Measurements from ENCODE around the gene PRKAR2A.
"Not testable (repeated sequence)": the region's sequence is repeated elsewhere in the genome, so short reads cannot be mapped to it uniquely, and the experiment has no call there.

PRKAR2A gene

DNA sequence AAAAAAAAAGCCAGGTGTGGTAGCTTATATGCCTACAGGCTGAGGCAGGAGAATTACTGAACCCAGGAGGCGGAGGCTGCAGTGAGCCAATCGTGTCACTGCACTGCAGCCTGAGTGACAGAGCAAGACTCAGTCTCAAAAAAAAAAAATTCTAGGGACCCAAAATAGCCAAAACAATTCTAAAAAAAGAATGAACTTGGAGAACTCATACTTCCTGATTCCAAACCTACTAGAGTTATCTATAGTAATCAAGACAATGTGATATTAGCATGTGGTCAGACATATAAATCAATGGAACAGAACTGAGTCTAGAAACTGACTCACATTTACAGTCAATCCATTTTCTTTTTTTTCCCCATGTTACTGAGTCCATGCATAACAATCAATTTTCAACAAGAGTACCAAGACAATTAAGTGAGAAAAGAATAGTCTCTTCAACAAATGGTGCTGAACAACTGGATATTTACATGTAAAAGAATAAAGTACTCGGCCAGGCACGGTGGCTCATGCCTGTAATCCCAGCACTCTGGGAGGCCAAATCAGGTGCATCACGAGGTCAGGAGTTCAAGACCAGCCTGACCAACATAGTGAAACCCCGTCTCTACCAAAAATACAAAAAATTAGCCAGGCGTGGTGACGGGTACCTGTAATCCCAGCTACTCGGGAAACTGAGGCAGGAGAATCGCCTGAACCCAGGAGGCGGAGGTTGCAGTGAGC, 11.9 kb downstream of the PRKAR2A start:
- no peak for DNase-seq

DNA sequence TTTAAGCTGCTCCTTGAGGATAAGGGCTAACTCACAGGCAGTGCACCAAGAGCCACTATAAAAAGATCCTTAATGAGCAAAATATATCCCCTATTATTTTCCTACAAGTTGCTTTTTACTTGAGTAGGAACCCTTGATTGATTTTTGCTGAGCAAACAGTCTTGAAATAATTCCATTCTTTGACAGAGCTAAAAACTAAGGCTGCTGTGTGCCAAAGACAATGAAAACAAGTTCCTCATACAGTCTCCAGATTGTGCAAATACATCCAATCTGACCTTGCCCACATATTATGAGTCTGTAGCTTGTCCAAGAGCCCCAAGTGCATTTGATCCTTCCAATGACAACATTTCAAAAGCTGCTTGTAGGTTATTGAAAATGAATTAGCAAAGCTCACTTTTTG, 15.0 kb downstream of the PRKAR2A start:
- DNase-seq, result no peak

DNA sequence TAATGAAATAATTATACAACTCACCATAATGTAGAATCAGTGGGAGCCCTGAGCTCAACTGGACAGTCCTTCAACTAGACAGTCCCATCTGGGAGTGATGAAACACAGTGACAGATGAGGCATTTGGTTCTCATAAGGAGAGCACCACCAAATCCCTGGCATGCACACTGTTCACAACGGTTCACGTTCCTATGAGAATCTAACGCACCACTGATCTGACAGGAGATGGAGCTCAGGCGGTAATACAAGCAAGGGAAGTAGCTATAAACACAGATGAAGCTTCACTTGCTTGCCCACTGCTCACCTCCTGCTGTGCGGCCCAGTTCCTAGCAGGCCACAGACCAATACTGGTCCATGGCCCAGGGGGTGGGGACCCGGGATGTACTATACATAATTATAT, 17.0 kb downstream of the PRKAR2A start:
- no peak for DNase-seq

DNA sequence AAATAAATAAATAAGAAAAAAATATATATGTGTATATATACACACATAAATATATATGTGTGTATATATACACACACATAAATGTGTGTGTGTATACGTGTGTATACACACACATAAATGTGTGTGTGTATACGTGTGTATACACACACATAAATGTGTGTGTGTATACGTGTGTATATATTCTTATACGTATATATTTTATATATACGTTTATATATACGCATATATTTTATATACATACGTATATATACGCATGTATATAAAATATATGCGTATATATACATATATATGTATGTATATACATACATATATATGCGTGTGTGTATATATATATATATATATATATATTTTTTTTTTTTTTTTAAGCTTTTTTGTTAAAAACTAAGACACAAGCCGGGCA, 18.1 kb downstream of the PRKAR2A start:
- DNase-seq, result not testable (repeated sequence)

DNA sequence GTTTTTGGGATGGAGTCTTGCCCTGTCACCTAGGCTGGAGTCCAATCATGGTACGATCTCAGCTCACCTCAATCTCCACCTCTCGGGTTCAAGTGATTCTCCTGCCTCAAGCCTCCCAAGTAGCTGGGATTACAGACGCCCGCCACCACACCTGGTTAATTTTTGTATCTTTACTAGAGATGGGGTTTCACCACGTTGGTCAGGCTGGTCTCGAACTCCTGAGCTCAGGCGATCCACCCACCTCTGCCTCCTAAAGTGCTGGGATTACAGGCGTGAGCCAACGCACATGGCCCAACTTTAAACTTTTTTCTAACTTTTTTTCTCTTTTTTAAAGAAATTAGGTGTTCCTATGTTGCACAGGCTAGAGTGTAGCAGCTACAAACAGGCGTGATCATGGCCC, 19.8 kb downstream of the PRKAR2A start:
- not testable (repeated sequence) for DNase-seq

DNA sequence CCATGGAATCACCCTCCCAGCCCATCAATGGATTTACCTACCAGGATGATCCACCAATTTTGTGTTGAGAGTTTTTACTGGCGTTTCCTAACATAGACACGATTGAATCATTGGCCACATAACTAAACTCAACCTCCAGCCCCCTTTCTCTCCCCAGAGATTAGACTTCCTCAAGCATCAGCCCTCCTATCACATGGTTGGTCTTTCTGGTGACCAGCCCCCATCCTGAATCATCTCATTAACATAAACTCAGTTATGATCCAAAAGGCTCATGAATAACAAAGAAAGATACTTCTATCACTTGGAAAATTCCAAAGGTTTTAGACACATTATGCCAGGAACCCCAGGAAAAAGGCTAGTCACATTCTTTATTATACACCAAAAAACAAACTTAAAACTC, 21.2 kb downstream of the PRKAR2A start:
- no peak for DNase-seq

DNA sequence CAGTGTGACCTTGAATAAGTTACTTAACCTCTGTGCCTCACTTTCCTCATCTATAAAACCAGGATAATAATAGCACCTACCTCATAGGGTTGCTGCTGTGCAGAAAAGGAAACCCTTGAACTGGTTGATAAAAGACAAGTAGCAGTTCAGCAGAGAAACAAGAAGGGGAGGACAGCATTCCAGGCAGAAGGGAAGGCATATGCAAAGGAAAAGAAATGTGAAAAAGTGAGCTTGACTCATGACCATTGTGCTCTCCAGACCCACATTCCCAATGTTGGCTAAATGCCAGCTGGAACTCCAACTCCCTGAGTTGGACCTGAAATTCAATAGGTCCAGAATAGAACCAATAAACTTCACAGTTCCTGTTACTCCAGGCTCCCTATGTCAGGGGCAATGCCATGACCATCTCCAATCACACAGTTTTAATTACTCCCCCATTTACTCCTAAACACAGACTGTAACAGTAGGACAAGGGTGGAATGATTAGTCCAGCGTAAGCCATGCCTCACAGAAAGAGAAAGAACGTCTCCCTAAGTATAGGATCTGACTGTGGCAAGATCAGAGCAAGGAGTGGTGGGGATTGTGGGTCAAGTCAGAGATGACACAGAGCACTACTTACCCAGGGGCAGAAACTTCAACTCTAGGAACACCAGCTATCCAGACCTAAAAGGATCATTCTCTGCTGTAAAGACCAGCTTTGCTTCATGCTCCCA, 26.9 kb downstream of the PRKAR2A start:
- DNase-seq, result no peak

DNA sequence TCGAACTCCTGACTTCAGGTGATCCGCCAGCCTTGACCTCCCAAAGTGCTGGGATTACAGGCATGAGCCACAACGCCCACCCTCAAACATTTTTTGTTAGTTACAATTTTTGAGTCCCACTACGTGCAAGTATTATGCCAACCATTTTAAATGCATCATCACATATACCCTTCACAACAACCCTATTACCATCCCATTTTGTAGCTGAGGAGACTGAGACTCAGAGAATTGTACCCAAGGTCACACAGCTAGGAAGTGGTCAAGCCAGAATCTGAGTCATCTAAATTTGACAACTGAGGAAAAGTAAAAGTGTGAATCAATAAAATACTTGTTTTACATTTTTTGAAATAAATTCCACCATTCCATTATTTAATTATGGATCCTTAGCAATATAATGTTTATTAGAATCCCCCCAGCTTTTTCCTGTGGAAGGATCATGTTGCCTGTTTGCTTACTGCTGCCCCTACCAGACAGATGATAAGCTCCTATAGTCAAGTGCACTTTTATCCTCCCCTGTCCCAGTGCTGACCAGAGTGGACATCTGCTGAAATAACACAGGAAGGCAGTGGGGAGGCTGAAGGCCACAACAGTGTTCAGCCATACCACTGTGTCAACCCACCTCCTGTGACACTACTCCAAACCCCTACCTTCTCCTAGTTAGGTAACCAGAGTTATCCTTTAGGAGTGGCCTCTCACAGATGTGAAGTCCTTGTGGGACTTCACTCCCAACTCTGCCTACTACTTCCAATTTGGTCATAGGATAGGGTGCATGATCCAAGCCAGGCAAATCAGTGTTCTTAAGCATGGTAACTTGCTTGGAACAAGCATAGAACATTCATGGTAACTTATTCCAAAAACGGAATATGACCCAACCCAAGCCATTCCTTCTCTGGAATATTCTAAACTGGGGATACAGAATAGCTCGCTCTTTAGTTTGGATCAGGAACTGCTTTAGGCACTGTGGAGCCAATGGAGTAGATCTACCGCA, 28.1 kb downstream of the PRKAR2A start:
- DNase-seq, result no peak

DNA sequence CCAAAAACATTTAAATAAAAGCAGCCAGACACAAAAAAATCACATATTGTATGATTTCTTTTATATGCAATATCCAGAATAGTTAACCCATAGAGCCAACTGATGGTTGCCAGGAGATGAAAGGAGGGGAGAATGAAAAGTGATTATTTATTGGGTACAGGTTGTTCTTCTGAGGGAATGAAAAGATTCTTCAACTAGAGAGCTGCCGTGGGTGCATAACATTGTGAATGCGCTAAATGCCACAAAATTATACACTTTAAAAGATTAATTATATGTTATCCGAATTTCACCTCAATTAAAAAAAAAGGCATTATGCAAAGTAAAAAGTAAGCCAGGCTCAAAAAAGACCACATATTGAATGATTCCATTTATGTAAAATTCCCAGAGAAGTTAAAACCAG, 36.1 kb downstream of the PRKAR2A start:
- DNase-seq, result no peak

DNA sequence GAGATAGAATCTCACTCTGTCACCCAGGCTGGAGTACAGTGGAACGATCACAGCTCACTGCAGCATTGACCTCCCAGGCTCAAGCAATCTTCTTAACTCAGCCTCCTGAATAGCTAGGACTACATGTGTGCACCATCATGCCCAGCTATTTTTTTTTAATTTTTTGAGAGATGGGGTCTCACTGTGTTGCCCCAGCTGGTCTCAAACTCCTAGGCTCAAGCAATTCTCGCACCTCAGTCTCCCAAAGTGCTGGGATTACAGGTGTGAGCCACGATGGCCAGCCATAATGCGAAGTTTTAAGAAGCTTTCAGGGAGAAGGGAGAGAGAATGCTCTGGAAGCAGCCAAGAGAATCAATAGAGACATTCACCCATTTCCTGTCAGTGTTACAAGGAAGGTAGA, 42.7 kb downstream of the PRKAR2A start:
- DNase-seq, result no peak

DNA sequence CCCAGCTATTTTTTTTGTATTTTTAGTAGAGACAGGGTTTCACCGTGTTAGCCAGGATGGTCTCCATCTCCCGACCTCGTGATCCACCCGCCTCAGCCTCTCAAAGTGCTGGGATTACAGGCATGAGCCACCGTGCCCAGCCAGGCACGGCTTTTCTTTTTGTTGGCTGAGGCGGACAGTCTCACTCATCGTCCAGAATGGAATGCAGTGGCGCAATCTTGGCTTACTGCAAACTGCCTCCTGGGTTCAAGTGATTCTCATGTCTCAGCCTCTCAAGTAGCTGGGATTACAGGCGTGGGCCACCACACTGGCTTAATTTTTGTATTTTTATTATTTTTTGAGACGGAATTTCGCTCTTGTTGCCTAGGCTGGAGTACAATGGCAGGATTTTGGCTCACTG, 46.8 kb downstream of the PRKAR2A start:
- not testable (repeated sequence) for DNase-seq

DNA sequence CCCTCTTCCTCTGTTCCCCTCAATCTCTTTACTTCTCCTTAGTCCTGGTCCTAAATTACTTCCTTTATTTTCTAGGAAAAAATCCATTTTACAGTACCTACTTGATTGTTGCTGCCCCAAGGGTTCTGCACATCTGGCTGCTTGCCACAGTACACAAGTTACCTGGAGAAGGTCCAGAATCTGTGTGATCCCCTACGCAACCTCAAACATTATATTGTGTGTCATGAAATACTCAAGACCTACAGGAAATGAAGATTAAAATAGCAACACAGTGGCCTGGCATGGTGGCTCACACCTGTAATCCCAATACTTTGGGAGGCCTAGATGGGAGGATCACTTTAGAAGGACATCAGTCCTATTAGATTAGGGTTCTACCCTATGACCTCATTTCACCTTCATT, 48.7 kb downstream of the PRKAR2A start:
- DNase-seq, result no peak

DNA sequence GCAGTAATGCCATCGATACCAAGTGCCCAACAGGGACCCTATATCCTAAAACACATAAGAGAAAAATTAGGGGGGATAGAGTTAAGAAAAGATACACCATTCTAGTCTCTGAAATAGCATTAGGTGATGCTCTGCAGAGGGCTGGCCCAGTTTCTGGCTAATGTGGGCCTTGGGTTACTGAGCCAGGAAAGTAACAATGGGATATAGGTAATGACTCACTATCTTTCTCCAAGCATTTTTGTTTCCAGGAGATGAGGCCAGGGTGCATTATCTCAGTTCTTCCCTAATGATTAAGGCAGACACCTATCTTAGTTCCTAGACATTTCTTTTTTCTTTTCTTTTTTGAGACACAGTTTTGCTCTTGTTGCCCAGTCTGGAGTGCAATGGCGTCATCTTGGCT, 50.0 kb downstream of the PRKAR2A start:
- no peak for DNase-seq

DNA sequence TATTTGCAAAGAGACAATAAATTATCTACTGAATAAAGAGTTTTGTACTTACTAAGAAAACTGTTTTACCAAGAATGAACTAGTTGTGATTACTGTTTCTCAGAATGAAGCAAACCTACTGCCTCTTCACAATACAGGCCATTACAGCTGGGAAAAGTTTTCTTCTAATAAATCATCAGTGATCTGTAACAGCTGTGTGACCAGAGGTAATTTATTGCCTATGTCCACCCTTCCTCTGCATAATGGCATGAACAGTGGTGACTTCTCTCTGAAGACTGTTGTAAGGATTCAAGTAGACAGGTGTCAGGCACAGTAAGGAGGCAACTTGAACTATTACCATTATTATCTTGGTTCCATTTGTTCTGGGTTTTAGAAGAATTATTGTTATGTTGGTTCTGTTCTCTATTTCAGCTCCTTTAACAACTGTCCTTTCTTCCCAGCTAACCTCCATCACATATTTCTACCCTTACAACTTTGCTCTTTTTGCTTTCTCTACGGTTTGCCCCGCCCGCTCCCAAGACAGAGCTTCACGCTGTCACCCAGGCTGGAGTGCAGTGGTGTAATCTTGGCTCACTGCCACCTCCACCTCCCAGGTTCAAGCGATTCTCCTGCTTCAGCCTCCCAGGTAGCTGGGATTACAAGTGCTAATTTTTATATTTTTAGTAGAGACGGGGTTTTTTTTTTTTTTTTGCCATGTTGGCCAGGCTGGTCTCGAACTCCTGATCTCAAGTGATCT, 51.5 kb downstream of the PRKAR2A start:
- no peak for DNase-seq

DNA sequence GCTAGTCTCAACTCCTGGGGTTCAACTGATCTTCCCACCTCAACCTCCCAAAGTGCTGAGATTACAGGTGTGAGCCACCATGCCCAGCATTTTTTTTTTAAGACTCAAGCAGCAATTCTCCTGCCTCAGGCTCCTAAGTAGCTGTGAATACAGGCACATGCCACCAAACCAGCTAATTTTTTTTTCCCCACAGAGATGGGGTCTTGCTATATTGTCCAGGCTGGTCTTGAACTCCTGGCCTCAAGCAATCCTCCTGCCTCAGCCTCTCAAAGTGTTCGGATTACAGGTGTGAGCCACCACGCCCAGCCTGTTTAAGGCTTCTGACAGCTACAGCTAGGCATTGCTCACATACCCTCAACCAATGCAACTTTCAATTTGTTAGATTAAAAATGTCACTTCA, 54.2 kb downstream of the PRKAR2A start:
- DNase-seq, result not testable (repeated sequence)

DNA sequence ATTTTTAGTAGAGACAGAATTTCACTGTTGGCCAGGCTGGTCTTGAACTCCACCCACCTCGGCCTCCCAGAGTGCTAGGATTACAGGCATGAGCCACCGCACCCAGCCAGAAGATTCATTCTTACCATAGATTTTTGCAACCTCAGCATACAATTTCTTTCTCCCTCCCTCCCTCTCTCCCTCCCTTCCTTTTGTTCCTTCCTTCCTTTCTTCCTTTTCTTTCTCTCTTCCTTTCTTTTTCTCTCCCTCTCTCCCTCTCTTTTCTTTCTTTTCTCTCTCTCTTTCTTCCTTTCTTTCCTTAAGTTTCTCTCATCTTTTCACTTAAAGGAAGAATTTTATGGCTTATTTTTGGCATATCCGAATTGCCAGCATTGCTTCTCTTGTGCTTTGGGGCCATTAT, 58.0 kb downstream of the PRKAR2A start:
- DNase-seq, result no peak

DNA sequence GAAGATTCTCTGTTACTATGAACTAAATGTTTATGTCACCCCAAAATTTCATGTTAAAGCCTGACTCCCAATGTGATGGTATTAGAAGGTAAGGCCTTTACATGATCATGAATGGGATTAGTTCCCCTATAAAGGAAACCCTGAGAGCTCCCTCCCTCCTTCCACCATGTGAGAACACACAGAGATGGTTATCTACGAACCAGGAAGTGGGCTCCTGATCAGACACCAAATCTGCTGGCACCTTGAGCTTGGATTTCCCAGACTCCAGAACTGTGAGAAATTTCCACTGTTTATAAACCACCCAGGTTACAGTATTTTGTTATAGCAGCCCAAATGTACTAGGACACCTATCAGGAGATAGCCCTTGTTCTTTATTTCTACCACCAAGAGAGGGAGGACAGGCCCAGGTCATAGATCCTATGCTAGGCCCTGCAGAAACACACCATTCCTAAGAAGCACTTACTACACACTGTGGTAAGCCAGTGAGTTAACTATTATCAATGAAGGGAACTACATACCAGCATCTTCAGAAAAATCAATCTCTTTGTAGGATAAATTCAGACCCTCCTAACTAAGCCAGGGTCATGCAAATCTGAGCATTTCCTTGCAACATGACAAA, 59.0 kb downstream of the PRKAR2A start:
- no peak for DNase-seq

DNA sequence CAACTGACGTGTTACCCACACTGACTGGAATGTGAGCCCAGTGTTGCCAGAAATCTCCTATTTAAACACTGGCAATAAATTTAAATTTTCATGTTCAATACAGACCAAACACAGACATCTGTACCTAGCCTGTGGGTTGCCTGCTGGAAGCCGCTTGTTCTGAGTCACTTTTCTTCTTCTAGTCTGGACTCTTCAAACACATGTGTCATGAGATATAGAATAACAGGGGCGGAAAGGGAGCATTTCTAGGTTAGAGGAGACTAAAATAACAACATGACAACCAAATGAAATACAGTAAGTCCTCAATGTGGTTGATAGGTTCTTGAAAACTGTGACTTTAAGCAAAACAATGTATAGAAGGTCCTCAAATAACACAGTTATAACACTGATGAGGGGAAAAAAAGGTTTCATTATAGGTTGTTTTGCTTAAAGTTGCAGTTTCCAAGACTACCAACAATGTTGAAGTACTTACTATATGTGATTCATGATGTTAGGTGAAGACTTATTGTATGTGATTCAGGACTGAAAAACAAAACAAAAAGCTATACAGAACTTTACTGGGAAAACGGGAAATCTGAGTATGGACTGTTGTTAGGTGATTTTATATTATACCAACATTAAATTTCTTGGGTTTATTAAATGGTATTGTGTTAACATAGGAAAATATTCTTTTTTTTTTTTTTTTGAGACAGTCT, 63.1 kb downstream of the PRKAR2A start:
- DNase-seq, result no peak

DNA sequence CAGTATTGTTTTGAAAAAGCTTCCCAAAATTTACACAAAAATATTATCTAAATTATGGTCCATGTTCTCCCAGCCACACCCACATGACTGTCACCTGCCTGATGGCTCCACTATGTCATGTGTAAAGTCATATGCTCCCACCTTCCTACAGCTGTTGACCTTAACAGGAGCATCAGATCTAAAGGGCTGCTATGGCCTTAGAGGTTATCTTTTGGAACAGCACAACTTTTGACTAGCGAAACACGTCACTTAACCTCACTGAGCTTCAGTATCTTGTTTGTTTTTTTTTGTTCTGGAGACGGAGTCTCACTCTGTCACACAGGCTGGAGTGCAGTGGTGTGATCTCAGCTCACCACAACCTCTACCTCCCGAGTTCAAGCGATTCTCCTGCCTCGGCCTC, 64.4 kb downstream of the PRKAR2A start:
- DNase-seq, result no peak

DNA sequence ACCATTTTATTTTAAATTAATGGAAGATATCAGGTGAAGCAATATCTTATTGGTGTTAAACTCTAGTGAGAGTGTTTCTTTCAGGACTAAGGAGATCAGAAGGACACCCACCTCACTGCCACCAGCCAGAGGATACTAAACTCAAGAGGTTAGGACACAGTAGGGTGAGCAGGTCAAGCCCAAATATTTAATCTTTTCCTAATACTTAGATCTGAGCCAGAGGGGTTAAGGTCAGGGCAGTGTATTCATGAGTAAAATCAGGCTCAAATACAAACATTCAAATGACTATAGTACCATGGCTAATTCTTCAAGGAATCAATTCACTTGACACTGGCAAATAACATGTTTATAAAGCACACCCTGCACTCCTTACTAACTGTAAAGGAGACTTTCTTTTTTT, 65.6 kb downstream of the PRKAR2A start:
- DNase-seq, result no peak

DNA sequence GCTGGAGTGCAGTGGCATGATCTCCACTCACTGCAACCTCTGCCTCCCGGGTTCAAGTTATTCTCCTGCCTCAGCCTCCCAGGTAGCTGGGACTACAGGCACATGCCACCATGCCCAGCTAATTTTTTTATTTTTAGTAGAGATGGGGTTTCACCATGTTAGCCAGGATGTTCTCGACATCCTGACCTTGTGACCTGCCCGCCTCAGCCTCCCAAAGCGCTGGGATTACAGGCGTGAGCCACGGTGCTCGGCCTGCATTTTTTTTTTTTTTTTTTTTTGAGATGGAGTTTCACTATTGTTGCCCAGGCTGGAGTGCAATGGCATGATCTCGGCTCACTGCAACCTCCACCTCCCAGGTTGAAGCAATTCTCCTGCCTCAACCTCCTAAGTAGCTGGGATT, 69.1 kb downstream of the PRKAR2A start:
- not testable (repeated sequence) for DNase-seq

DNA sequence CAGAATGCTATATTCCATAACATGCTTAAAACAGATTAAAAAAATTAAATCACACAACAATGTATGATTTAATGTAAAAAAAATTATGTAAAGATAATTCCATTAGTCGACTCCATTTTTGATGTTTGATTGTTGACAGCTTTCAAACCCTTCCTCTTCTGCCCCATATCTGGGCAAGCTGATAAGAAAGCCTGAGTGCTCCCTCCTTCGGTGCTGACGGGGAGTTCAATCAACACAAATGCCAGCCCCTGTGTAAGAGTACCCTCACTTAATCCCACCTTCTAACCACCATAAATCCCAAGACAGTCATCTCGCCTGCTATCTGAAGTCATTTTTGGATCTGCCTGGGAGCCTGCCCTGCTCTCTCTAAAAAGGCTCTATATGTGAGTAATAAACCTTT, 70.8 kb downstream of the PRKAR2A start:
- no peak for DNase-seq
